SIG-M5 (cell line): ENCODE data around the gene TGFB1.

Experiments
- DNase-seq: peaks from one replicate; lab custom pipeline; 2025; lab: John Stamatoyannopoulos, UW

TGFB1 gene

GRCh38 chr19:41341669-41342490 lies 11.8 kb downstream of the TGFB1 start:
- no peak for DNase-seq

GRCh38 chr19:41339936-41340335 lies 13.8 kb downstream of the TGFB1 start:
- no peak for DNase-seq

GRCh38 chr19:41335467-41335866 lies 18.3 kb downstream of the TGFB1 start:
- no peak for DNase-seq

GRCh38 chr19:41334793-41335192 lies 18.9 kb downstream of the TGFB1 start:
- DNase-seq = no peak

GRCh38 chr19:41332468-41332867 lies 21.3 kb downstream of the TGFB1 start:
- DNase-seq = no peak

GRCh38 chr19:41332000-41332399 lies 21.7 kb downstream of the TGFB1 start:
- DNase-seq = no peak

GRCh38 chr19:41330946-41331678 lies 22.6 kb downstream of the TGFB1 start:
- DNase-seq = no peak

- DNase-seq = no peak
Observed at GRCh38 chr19:41330481-41330880, 23.2 kb downstream of the TGFB1 start.

- no peak for DNase-seq
Observed at GRCh38 chr19:41328842-41329225, 24.9 kb downstream of the TGFB1 start.

- DNase-seq = no peak
Observed at GRCh38 chr19:41328157-41328841, 25.4 kb downstream of the TGFB1 start.

- no peak for DNase-seq
Observed at GRCh38 chr19:41327576-41328156, 26.1 kb downstream of the TGFB1 start.

- DNase-seq = no peak
Observed at GRCh38 chr19:41327076-41327575, 26.6 kb downstream of the TGFB1 start.

- DNase-seq = no peak
Observed at GRCh38 chr19:41325947-41326706, 27.6 kb downstream of the TGFB1 start.

GRCh38 chr19:41325640-41325946 lies 28.1 kb downstream of the TGFB1 start:
- DNase-seq = no peak

GRCh38 chr19:41324921-41325639 lies 28.6 kb downstream of the TGFB1 start:
- no peak for DNase-seq

GRCh38 chr19:41324231-41324702 lies 29.5 kb downstream of the TGFB1 start:
- no peak for DNase-seq

- DNase-seq = no peak
Observed at GRCh38 chr19:41323430-41324125, 30.1 kb downstream of the TGFB1 start.

GRCh38 chr19:41323023-41323422 lies 30.7 kb downstream of the TGFB1 start:
- DNase-seq = no peak

GRCh38 chr19:41322451-41322850 lies 31.3 kb downstream of the TGFB1 start:
- DNase-seq = no peak

GRCh38 chr19:41321600-41322270 lies 32.0 kb downstream of the TGFB1 start:
- no peak for DNase-seq
